ENCODE results near the gene FHL5. TPM values are rescaled to one million over a fixed set of nuclear protein-coding genes. Genes with fewer than 3 reads are reported as not detected.

FHL5 gene, protein sequence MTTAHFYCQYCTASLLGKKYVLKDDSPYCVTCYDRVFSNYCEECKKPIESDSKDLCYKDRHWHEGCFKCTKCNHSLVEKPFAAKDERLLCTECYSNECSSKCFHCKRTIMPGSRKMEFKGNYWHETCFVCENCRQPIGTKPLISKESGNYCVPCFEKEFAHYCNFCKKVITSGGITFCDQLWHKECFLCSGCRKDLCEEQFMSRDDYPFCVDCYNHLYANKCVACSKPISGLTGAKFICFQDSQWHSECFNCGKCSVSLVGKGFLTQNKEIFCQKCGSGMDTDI
- total RNA-seq, result 10 to 100 TPM; 11.4 to 36.3 (median 12.1) TPM

GRCh38 chr6:96562886-96563285 is at the start of gene FHL5:
FHL5 (plus strand) TSS chr6:96563128; CDS start chr6:96603614, 40,486 bp downstream.
- Histone ChIP-seq H3K4me3 (peak within 1 kb of the TSS; percentile 14 to 31), H3K27ac (no peak within 1 kb of the TSS), H3K36me3 (no peaks in the 10 kb centered on the region), H3K4me1 (no peaks in the 10 kb centered on the region), H3K27me3 (no peaks in the 10 kb centered on the region), H3K9me3 (no peaks in the 10 kb centered on the region)
- ATAC-seq, result no peak
- TF ChIP-seq EP300 (IDR thresholded peaks at IDR 0.05) (no peak), POLR2A (IDR thresholded peaks at IDR 0.05) (no peak), POLR2AphosphoS5 (IDR thresholded peaks at IDR 0.05) (no peak)
- TF ChIP-seq, protein P1, sequence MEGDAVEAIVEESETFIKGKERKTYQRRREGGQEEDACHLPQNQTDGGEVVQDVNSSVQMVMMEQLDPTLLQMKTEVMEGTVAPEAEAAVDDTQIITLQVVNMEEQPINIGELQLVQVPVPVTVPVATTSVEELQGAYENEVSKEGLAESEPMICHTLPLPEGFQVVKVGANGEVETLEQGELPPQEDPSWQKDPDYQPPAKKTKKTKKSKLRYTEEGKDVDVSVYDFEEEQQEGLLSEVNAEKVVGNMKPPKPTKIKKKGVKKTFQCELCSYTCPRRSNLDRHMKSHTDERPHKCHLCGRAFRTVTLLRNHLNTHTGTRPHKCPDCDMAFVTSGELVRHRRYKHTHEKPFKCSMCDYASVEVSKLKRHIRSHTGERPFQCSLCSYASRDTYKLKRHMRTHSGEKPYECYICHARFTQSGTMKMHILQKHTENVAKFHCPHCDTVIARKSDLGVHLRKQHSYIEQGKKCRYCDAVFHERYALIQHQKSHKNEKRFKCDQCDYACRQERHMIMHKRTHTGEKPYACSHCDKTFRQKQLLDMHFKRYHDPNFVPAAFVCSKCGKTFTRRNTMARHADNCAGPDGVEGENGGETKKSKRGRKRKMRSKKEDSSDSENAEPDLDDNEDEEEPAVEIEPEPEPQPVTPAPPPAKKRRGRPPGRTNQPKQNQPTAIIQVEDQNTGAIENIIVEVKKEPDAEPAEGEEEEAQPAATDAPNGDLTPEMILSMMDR (IDR thresholded peaks at IDR 0.05), result no peak
- WGBS, 2 donors (ENCODE audit: low coverage in 1 of 2), result 1 to 11% methylated on average over 3 of the region's 3 CpGs

- peak overlapping the region in 3 of 4 donors; percentile 88 to 98 (median 90) for H3K27ac ChIP-seq
- no peaks in the 10 kb centered on the region for H3K27me3 ChIP-seq
These were observed 42.5 kb upstream of the FHL5 start for GRCh38 chr6:96520171-96521115.

GRCh38 chr6:96521306-96521643 is 41.7 kb upstream of the FHL5 start:
- Histone ChIP-seq H3K4me3 (peak overlapping the region; percentile 66 to 75), H3K27me3 (no peaks in the 10 kb centered on the region), H3K9me3 (no peaks in the 10 kb centered on the region), H3K36me3 (peaks cover 0 to 15% of the 10 kb centered on the region in 2 donors), H3K4me1 (peaks cover 0 to 34% (median 6%) of the 10 kb centered on the region in 3 donors), H3K27ac (peak overlapping the region; percentile 88 to 98 (median 93))
- TF ChIP-seq, protein P1 (IDR thresholded peaks at IDR 0.05), result no peak
- TF ChIP-seq POLR2AphosphoS5 (IDR thresholded peaks at IDR 0.05) (no peak), POLR2A (IDR thresholded peaks at IDR 0.05) (no peak), EP300 (IDR thresholded peaks at IDR 0.05) (no peak)
- peak; percentile 44 for ATAC-seq
- WGBS, 2 donors (ENCODE audit: low coverage in 1 of 2), result 0 to 2% methylated on average over 6 to 8 of the region's 8 CpGs

More at GRCh38 chr6:96520171-96521115, 42.5 kb upstream of the FHL5 start:
- Histone ChIP-seq H3K9me3 (no peaks in the 10 kb centered on the region), H3K36me3 (peaks cover 0 to 7% of the 10 kb centered on the region in 2 donors), H3K4me3 (peak overlapping the region; percentile 66 to 75), H3K4me1 (peaks cover 0 to 34% (median 6%) of the 10 kb centered on the region in 3 donors)
- no peak for ATAC-seq
- no peak for TF ChIP-seq POLR2AphosphoS5 (IDR thresholded peaks at IDR 0.05)
- TF ChIP-seq, protein P1 (IDR thresholded peaks at IDR 0.05), result no peak
- no peak for TF ChIP-seq POLR2A (IDR thresholded peaks at IDR 0.05)
- no peak for TF ChIP-seq EP300 (IDR thresholded peaks at IDR 0.05)
- WGBS, 2 donors (ENCODE audit: low coverage in 1 of 2), result 44 to 57% methylated on average over 5 to 6 of the region's 6 CpGs

GRCh38 chr6:96521644-96522464 is 41.1 kb upstream of the FHL5 start, which contains the start of gene UFL1:
UFL1 (plus strand) TSS chr6:96521806; CDS start chr6:96521874, 68 bp downstream.
- no peaks in the 10 kb centered on the region for H3K27me3 ChIP-seq
- H3K4me3 ChIP-seq, result peak within 1 kb of the TSS; percentile 66 to 75
- no peaks in the 10 kb centered on the region for H3K9me3 ChIP-seq
- H3K36me3 ChIP-seq, result peaks cover 0 to 21% of the 10 kb centered on the region in 2 donors
- ATAC-seq, result peak; percentile 100
- WGBS, 2 donors (ENCODE audit: low coverage in 1 of 2), result 0 to 2% methylated on average over 12 to 13 of the region's 63 CpGs
- H3K4me1 ChIP-seq, result peaks cover 0 to 34% (median 6%) of the 10 kb centered on the region in 3 donors
- peak; percentile 85 to 90 for TF ChIP-seq POLR2A (IDR thresholded peaks at IDR 0.05)
- peak; percentile 97 for TF ChIP-seq POLR2AphosphoS5 (IDR thresholded peaks at IDR 0.05)
- TF ChIP-seq, protein P1 (IDR thresholded peaks at IDR 0.05), result peak in 2 of 4 experiments; percentile 23 to 24
- TF ChIP-seq EP300 (IDR thresholded peaks at IDR 0.05), result no peak
- peak within 1 kb of the TSS; percentile 88 to 98 (median 93) for H3K27ac ChIP-seq

Measured in gastroesophageal sphincter (tissue), 4 donors.